HCT116 (cell line): Measurements from ENCODE around the gene CELA2B. TPM values are rescaled to one million over a fixed set of nuclear protein-coding genes. Genes with fewer than 3 reads are reported as not detected.

Experiments
- ATAC-seq: fragments of 200-7000 bp; cut with Tn5 transposase; 2 replicates; pipeline ENCODE4 v1.9.1; 2020; ENCODE audit warnings: mild to moderate bottlenecking, moderate library complexity
- BruUV-seq: library from RNA; stranded (reverse); fragments of 400-500 nt; replicated peaks from 2 replicates; lab custom pipeline; 2021; lab: Mats Ljungman, UMichigan
- CTCF ChIA-PET: fragments of 300-600 bp; sonication (Branson Sonifier 250); formaldehyde crosslinking; loops from one replicate; lab custom pipeline; 2021; ENCODE audit warnings: antibody characterized with exemption; lab: Charles Lee
- POLR2A ChIA-PET: fragments of 300-600, 350-600 bp; sonication (Branson Sonifier 250); formaldehyde crosslinking; loops from one replicate; lab custom pipeline; 2021; ENCODE audit warnings: antibody characterized with exemption; lab: Charles Lee
- RAD21 ChIA-PET, 2 experiments: fragments of 300-600 bp; sonication (Branson Sonifier 250); formaldehyde crosslinking; loops; one replicate each; lab custom pipeline; 2023; ENCODE audit warnings: low total read pairs in 2 of 2; ENCODE audit not compliant: uncharacterized antibody in 2 of 2, unreplicated experiment in 2 of 2, low non-redundant PET in 1 of 2; lab: Charles Lee
- DNase-seq: peaks from one replicate; pipeline ENCODE4 v3.0.0-alpha.2; 2010; ENCODE audit warnings: low read depth, low spot score
- H2AFZ ChIP-seq: fragments of 200-600 bp; shearing (Covaris generic), sonication (generic); 2 replicates; pipeline ENCODE4 v1.6.1; 2017; ENCODE audit warnings: low read depth, mixed run types, mixed read lengths, antibody characterized with exemption, low read length; ENCODE audit not compliant: poor library complexity, severe bottlenecking
- H3K27ac ChIP-seq: 2 replicates; pipeline ENCODE4 v1.5.1; 2012; ENCODE audit warnings: low read depth, low read length
- H3K27me3 ChIP-seq: fragments of 200-600 bp; sonication (generic); 2 replicates; pipeline ENCODE4 v1.6.1; 2016; ENCODE audit warnings: mixed run types, low read length, mixed read lengths; ENCODE audit not compliant: insufficient read depth
- H3K36me3 ChIP-seq, 2 experiments: fragments of 200-500 bp in 1 of 2; fragments of 200-600 bp in 1 of 2; sonication (Bioruptor generic) in 1 of 2; sonication (generic) in 1 of 2; 2 replicates each; pipeline versions ENCODE4 v1.5.1 to v1.6.1; 2014 to 2016; ENCODE audit warnings: low read length in 2 of 2, inconsistent platforms in 1 of 2, mixed read lengths in 1 of 2, mixed run types in 1 of 2; ENCODE audit not compliant: insufficient read depth in 2 of 2, control insufficient read depth in 1 of 2
- H3K4me1 ChIP-seq, 2 experiments: fragments of 200-600 bp in 1 of 2; sonication (generic) in 1 of 2; 2 replicates each; pipeline versions ENCODE4 v1.5.1 to v1.6.1; 2012 to 2017; ENCODE audit warnings: low read length in 2 of 2, inconsistent platforms in 1 of 2, mild to moderate bottlenecking in 1 of 2, mixed read lengths in 1 of 2, mixed run types in 1 of 2, moderate library complexity in 1 of 2; ENCODE audit not compliant: insufficient read depth in 2 of 2, control insufficient read depth in 1 of 2
- H3K4me2 ChIP-seq: fragments of 200-600 bp; sonication (generic); 2 replicates; pipeline ENCODE4 v1.6.1; 2017; ENCODE audit warnings: mixed run types, low read length, mixed read lengths
- H3K4me3 ChIP-seq, 2 experiments: fragments of 200-600 bp in 1 of 2; sonication (generic) in 1 of 2; replicated peaks in 1 of 2; 2 replicates each; pipeline ENCODE4 v1.5.1; 2011 to 2016; ENCODE audit warnings: low read length in 2 of 2, control low read depth in 1 of 2, low read depth in 1 of 2, mild to moderate bottlenecking in 1 of 2, mixed read lengths in 1 of 2, mixed run types in 1 of 2
- H3K79me2 ChIP-seq: fragments of 200-600 bp; sonication (generic); 2 replicates; pipeline ENCODE4 v1.6.1; 2017; ENCODE audit warnings: mild to moderate bottlenecking, mixed run types, low read length, moderate library complexity, mixed read lengths; ENCODE audit not compliant: insufficient read depth
- H3K9ac ChIP-seq: fragments of 200-600 bp; sonication (generic); 2 replicates; pipeline ENCODE4 v1.6.1; 2016; ENCODE audit warnings: low read length, mixed read lengths
- H3K9me2 ChIP-seq: fragments of 200-600 bp; sonication (generic), shearing (Covaris generic); 2 replicates; pipeline ENCODE4 v1.6.1; 2017; ENCODE audit warnings: mixed run types, mild to moderate bottlenecking, moderate library complexity; ENCODE audit not compliant: insufficient read depth
- H3K9me3 ChIP-seq, 2 experiments: fragments of 200-500 bp in 1 of 2; fragments of 200-600 bp in 1 of 2; sonication (Bioruptor generic) in 1 of 2; sonication (generic) in 1 of 2; 2 replicates each; pipeline ENCODE4 v1.6.1; 2014 to 2017; ENCODE audit warnings: low read length in 2 of 2, mixed read lengths in 2 of 2, inconsistent platforms in 1 of 2, low read depth in 1 of 2, mild to moderate bottlenecking in 1 of 2, mixed run types in 1 of 2, moderate library complexity in 1 of 2; ENCODE audit not compliant: control insufficient read depth in 1 of 2, insufficient read depth in 1 of 2
- H4K20me1 ChIP-seq: fragments of 200-600 bp; sonication (generic), shearing (Covaris generic); 2 replicates; pipeline ENCODE4 v1.6.1; 2017; ENCODE audit warnings: mixed run types, mild to moderate bottlenecking, moderate library complexity; ENCODE audit not compliant: insufficient read depth
- CEBPB ChIP-seq: IDR thresholded peaks from 2 replicates; pipeline ENCODE4 v1.6.1; 2012; ENCODE audit warnings: low read depth
- ELF1 ChIP-seq: IDR thresholded peaks from 2 replicates; pipeline ENCODE4 v1.6.1; 2012; ENCODE audit warnings: low read depth, borderline replicate concordance
- EZH2phosphoT487 ChIP-seq: fragments of 200-600 bp; IDR thresholded peaks from 2 replicates; pipeline ENCODE4 v1.6.1; 2018; ENCODE audit warnings: antibody characterized with exemption, borderline replicate concordance
- FOSL1 ChIP-seq: IDR thresholded peaks from 2 replicates; pipeline ENCODE4 v1.6.1; 2012; ENCODE audit warnings: low read depth
- JUND ChIP-seq: IDR thresholded peaks from 2 replicates; pipeline ENCODE4 v1.6.1; 2012
- POLR2A ChIP-seq: IDR thresholded peaks from 2 replicates; pipeline ENCODE4 v1.7.0; 2011; ENCODE audit warnings: borderline replicate concordance; ENCODE audit not compliant: insufficient read depth, insufficient read length; ENCODE audit errors: extremely low read depth
- POLR2AphosphoS5 ChIP-seq: IDR thresholded peaks from 2 replicates; pipeline ENCODE4 v1.6.1; 2011; ENCODE audit warnings: mild to moderate bottlenecking, low read depth, low read length, moderate library complexity
- RAD21 ChIP-seq: IDR thresholded peaks from 2 replicates; pipeline ENCODE4 v1.6.1; 2012; ENCODE audit warnings: low read depth, mild to moderate bottlenecking
- SIN3A ChIP-seq: IDR thresholded peaks from 2 replicates; pipeline ENCODE4 v1.6.1; 2012; ENCODE audit warnings: low read depth
- SP1 ChIP-seq: IDR thresholded peaks from 2 replicates; pipeline ENCODE4 v1.6.1; 2012; ENCODE audit warnings: low read depth
- SRF ChIP-seq: IDR thresholded peaks from 2 replicates; pipeline ENCODE4 v1.6.1; 2012; ENCODE audit warnings: low read depth
- TCF7L2 ChIP-seq: IDR thresholded peaks from 2 replicates; pipeline ENCODE4 v1.7.0; 2011; ENCODE audit warnings: borderline replicate concordance, inconsistent platforms; ENCODE audit not compliant: insufficient read depth, insufficient read length; ENCODE audit errors: extremely low read depth
- YY1 ChIP-seq: IDR thresholded peaks from 2 replicates; pipeline ENCODE4 v1.6.1; 2011; ENCODE audit warnings: low read length, low read depth, moderate library complexity, mild to moderate bottlenecking; ENCODE audit not compliant: insufficient replicate concordance; ENCODE audit errors: extremely low read depth
- ZNF274 ChIP-seq: fragments of 200-500 bp; sonication (Bioruptor generic); IDR thresholded peaks from 2 replicates; pipeline ENCODE4 v1.6.1; 2014; ENCODE audit warnings: mild to moderate bottlenecking, low read depth, low read length, inconsistent platforms
- intact Hi-C: fragments of 100-400 bp; cut with micrococcal nuclease; formaldehyde crosslinking; loops from 2 replicates; pipeline ENCODE4 v1.10.0; 2022
- total RNA-seq: library from RNA; stranded (reverse); gene quantifications from one replicate; pipeline ENCODE4 v1.2.1, GENCODE V29; 2021; ENCODE audit not compliant: unreplicated experiment
- TF ChIP-seq, protein P1 (sequence below): IDR thresholded peaks from 2 replicates; pipeline ENCODE4 v1.6.1; 2012
- TF ChIP-seq, protein P2 (sequence below): IDR thresholded peaks from 2 replicates; pipeline ENCODE4 v1.6.1; 2012

CELA2B gene
- total RNA-seq, 1 experiment from 2014 or later, result not detected

DNA sequence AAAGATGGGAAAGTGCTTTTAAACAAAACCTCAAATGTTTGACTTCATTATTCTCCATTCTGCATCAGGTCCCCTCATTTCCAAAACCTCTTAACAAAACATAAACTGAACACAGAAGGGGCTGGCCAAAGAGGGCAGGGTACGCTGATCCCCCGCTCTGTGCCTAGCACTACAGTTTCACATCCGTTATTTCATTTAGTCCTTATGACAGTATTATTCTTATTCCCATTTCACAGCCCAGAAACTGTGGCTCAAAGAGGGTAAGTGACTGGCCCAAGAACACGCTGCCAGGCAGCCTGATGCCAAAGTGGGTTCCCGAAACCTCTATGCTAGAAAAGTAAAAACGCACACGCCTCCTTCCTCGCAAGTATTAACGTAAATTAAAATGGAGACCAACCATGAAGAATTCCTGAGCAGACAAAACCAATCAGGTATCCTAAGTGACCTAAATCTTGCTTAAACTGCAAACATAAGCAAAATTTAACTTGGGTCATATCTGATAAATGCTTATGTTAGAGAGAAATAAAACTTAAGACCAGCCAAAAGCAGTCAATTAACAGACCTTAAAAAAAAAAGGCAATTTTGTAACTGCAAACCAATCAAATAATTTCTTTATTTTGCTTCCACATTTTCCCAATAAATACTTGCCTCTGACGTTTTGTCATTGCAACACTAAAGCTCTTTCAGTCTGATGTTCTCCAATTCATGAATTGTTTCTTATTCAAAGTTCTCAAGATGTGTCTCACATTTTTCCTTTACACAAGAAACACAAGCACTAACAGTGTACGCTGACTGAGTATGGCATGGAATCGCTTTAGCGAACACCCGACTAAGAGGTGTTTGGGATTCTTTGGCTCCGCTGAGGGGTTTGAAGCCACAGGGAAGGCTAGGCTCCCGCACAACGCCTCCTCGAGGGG is 47.5 kb downstream of the CELA2B start:
- POLR2A ChIA-PET, result no interaction called here
- TF ChIP-seq CEBPB (no peak), TCF7L2 (no peak), FOSL1 (no peak), EZH2phosphoT487 (no peak), ELF1 (no peak), SIN3A (no peak; the same call in 1 of the 2 replicates), JUND (no peak), POLR2AphosphoS5 (no peak), SRF (no peak), SP1 (no peak), ZNF274 (no peak), POLR2A (no peak), RAD21 (no peak), YY1 (no peak)
- TF ChIP-seq, protein P1, sequence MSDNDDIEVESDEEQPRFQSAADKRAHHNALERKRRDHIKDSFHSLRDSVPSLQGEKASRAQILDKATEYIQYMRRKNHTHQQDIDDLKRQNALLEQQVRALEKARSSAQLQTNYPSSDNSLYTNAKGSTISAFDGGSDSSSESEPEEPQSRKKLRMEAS, result no peak
- TF ChIP-seq, protein P2, sequence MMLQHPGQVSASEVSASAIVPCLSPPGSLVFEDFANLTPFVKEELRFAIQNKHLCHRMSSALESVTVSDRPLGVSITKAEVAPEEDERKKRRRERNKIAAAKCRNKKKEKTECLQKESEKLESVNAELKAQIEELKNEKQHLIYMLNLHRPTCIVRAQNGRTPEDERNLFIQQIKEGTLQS, result no peak
- TF ChIP-seq, all 23 proteins: peak for 0
- intact Hi-C loops, result no loop called here
- Histone ChIP-seq H3K36me3 (no peaks in the 10 kb centered on the region), H3K4me3 (peak overlapping the region; percentile 75 to 80), H3K4me1 (peaks cover 10 to 31% of the 10 kb centered on the region in 2 experiments), H3K9ac (peak overlapping the region; percentile 79), H3K4me2 (peak overlapping the region; percentile 81), H2AFZ (no peak overlapping the region), H3K27ac (peak overlapping the region; percentile 40), H3K79me2 (peaks cover 14% of the 10 kb centered on the region), H3K9me2 (no peaks in the 10 kb centered on the region), H4K20me1 (no peaks in the 10 kb centered on the region), H3K9me3 (no peaks in the 10 kb centered on the region), H3K27me3 (no peaks in the 10 kb centered on the region)
- ATAC-seq (no peak), DNase-seq (no peak)
- RAD21 ChIA-PET, result no interaction called here
- BruUV-seq, result TSS peak; percentile 76
- CTCF ChIA-PET, result no interaction called here
